Left lung (tissue), 10 donors: ENCODE measurements around the gene CLEC9A. TPM values are rescaled to one million over a fixed set of nuclear protein-coding genes. Genes with fewer than 3 reads are reported as not detected.
A peak's percentile ranks its signal among the peaks of the same experiment; 100 is the strongest.

ENCODE experiments used
- ATAC-seq: fragments of 200-7000 bp; cut with Tn5 transposase; one replicate; pipeline ENCODE4 v1.9.1; 2020; ENCODE audit warnings: moderate library complexity
- DNase-seq, 4 donors: peaks; one replicate each; pipeline ENCODE4 v3.0.0-alpha.2; 2013 to 2020
- H3K27ac ChIP-seq, 2 donors: fragments of 200-600 bp; sonication (generic) in 1 of 2; one replicate each; pipeline versions ENCODE4 v1.5.0 to v1.8.0; 2020 to 2021
- H3K27me3 ChIP-seq, 2 donors: fragments of 200-600 bp; sonication (generic) in 1 of 2; one replicate each; pipeline versions ENCODE4 v1.5.0 to v1.8.0; 2020 to 2021
- H3K36me3 ChIP-seq, 2 donors: fragments of 200-600 bp; sonication (generic) in 1 of 2; one replicate each; pipeline versions ENCODE4 v1.5.0 to v1.8.0; 2020 to 2021
- H3K4me1 ChIP-seq, 2 donors: fragments of 200-600 bp; one replicate each; pipeline ENCODE4 v1.8.0; 2021
- H3K4me3 ChIP-seq, 2 donors: fragments of 200-600 bp; sonication (generic) in 1 of 2; one replicate each; pipeline versions ENCODE4 v1.5.0 to v1.8.0; 2020 to 2021; ENCODE audit warnings: mild to moderate bottlenecking in 1 of 2
- H3K9me3 ChIP-seq, 2 donors: fragments of 200-600 bp; sonication (generic) in 1 of 2; one replicate each; pipeline versions ENCODE4 v1.5.0 to v1.8.0; 2020 to 2021
- intact Hi-C, 2 donors: fragments of 100-400 bp; cut with DNase I; formaldehyde crosslinking; loops; one replicate each; pipeline versions ENCODE4 v1.11.2 to v1.14.2; 2022
- polyA plus RNA-seq, 6 donors: library from polyadenylated mRNA; unstranded; fragments of 120-200 nt; gene quantifications; one replicate each; pipeline ENCODE4 v1.2.1, GENCODE V29; 2013; ENCODE audit not compliant: insufficient read length in 6 of 6
- total RNA-seq, 2 donors: library from RNA; stranded (reverse); fragmentation: NEBNext Ultra II Directional; extraction: Animal tissue kit (Norgen Biotek cat#: 25700); gene quantifications; one replicate each; pipeline ENCODE4 v1.2.1, GENCODE V29; 2021
- TF ChIP-seq, protein P1 (sequence below), 2 donors: fragments of 200-600 bp; sonication (generic) in 1 of 2; IDR thresholded peaks; one replicate each; pipeline versions ENCODE4 v1.5.0 to v1.8.0; 2021; ENCODE audit warnings: antibody characterized with exemption in 2 of 2
- donor health status: DM: no; HTN: yes; CAD: no.
- donor health status: DM: no; HTN: no; CAD: no.

The CLEC9A gene
- total and polyA plus RNA-seq, 8 donors, result 0.17 to 2.5 (median 2.2) TPM; not detected in 1

- intact Hi-C loops, result no loop called here
- Histone ChIP-seq H3K36me3 (no peaks in the 10 kb centered on the region), H3K27me3 (no peaks in the 10 kb centered on the region), H3K4me3 (peak overlapping the region in 1 of 2 donors; percentile 18), H3K9me3 (no peaks in the 10 kb centered on the region), H3K4me1 (peaks cover 0 to 42% of the 10 kb centered on the region in 2 donors), H3K27ac (peak overlapping the region; percentile 64 to 72)
- TF ChIP-seq, protein P1, sequence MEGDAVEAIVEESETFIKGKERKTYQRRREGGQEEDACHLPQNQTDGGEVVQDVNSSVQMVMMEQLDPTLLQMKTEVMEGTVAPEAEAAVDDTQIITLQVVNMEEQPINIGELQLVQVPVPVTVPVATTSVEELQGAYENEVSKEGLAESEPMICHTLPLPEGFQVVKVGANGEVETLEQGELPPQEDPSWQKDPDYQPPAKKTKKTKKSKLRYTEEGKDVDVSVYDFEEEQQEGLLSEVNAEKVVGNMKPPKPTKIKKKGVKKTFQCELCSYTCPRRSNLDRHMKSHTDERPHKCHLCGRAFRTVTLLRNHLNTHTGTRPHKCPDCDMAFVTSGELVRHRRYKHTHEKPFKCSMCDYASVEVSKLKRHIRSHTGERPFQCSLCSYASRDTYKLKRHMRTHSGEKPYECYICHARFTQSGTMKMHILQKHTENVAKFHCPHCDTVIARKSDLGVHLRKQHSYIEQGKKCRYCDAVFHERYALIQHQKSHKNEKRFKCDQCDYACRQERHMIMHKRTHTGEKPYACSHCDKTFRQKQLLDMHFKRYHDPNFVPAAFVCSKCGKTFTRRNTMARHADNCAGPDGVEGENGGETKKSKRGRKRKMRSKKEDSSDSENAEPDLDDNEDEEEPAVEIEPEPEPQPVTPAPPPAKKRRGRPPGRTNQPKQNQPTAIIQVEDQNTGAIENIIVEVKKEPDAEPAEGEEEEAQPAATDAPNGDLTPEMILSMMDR (IDR thresholded peaks at IDR 0.05), result no peak
- no peak for DNase-seq
- ATAC-seq, result peak; percentile 60
These were observed 64.3 kb downstream of the CLEC9A start for GRCh38 chr12:10094646-10095395.

GRCh38 chr12:10095971-10096370 lies 65.5 kb downstream of the CLEC9A start:
- ATAC-seq (no peak), DNase-seq (no peak)
- Histone ChIP-seq H3K36me3 (no peaks in the 10 kb centered on the region), H3K9me3 (no peaks in the 10 kb centered on the region), H3K27ac (peak overlapping the region; percentile 64 to 72), H3K27me3 (no peaks in the 10 kb centered on the region), H3K4me1 (peaks cover 3 to 32% of the 10 kb centered on the region in 2 donors), H3K4me3 (peak overlapping the region in 1 of 2 donors; percentile 18)
- intact Hi-C loops, result no loop called here
- TF ChIP-seq, protein P1 (IDR thresholded peaks at IDR 0.05), result no peak

DNA sequence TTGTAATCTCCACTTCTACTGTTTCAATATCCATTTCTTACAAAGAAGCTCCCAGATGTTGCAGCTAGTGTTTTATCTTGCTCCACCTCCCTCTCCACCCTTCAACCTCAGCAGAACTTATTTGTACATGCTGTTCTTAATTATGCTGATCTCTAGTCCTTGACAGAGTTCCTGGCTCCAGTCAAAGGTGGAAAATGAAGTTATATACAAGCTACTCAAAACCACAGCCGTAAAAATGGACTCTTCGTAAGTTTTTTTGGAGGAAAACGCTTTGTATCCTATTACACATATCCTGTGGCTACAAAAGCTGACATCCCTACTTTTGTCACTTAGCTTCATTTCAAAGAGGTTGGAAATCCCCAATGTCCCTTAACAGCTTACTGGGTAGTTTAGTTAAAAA lies 67.0 kb downstream of the CLEC9A start:
- Histone ChIP-seq H3K4me3 (peak overlapping the region in 1 of 2 donors; percentile 18), H3K4me1 (peaks cover 6 to 46% of the 10 kb centered on the region in 2 donors), H3K27me3 (no peaks in the 10 kb centered on the region), H3K27ac (peak overlapping the region in 1 of 2 donors; percentile 38), H3K36me3 (no peaks in the 10 kb centered on the region), H3K9me3 (no peaks in the 10 kb centered on the region)
- TF ChIP-seq, protein P1 (IDR thresholded peaks at IDR 0.05), result no peak
- ATAC-seq (no peak), DNase-seq (no peak)
- intact Hi-C loops, result no loop called here

DNA sequence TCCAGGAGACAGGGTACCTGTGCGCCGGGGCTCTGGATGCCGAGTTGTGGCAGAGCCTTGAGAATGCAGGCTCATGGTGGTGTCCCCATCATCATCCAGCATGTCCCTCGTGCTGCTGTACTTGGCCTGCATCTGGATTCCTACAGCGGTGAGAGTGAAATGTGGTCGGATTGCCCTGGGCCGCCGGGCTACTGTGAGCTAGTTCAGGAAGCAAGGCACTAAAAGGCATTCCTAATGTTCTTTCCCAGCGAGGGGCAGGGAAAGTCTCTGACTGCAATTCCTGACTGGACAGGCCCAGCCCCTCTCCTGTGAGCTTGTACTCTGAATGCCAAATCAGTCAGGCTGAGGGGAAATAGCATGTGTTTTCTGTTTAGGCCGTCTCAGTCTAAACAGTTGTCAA lies 68.3 kb downstream of the CLEC9A start, which contains the start of gene CLEC1A:
Gene CLEC1A (minus strand): TSS at position 195 of the 400 bp plus-strand sequence. CDS start 63 bp downstream, at position 132.
- Histone ChIP-seq H3K27me3 (no peaks in the 10 kb centered on the region), H3K4me1 (peaks cover 6 to 43% of the 10 kb centered on the region in 2 donors), H3K9me3 (no peaks in the 10 kb centered on the region), H3K27ac (peak within 1 kb of the TSS; percentile 37 to 38), H3K4me3 (peak within 1 kb of the TSS in 1 of 2 donors; percentile 18), H3K36me3 (no peaks in the 10 kb centered on the region)
- intact Hi-C loops, result no loop called here
- ATAC-seq, result peak; percentile 47
- TF ChIP-seq, protein P1 (IDR thresholded peaks at IDR 0.05), result no peak
- DNase-seq, result peak in 3 of 4 donors; percentile 8 to 57 (median 40)

- Histone ChIP-seq H3K9me3 (no peaks in the 10 kb centered on the region), H3K36me3 (no peaks in the 10 kb centered on the region), H3K27ac (no peak overlapping the region), H3K4me1 (peaks cover 6 to 23% of the 10 kb centered on the region in 2 donors), H3K4me3 (no peak overlapping the region), H3K27me3 (no peaks in the 10 kb centered on the region)
- DNase-seq, result peak in 2 of 4 donors; percentile 38 to 39
- ATAC-seq, result peak; percentile 42
- TF ChIP-seq, protein P1 (IDR thresholded peaks at IDR 0.05), result no peak
- intact Hi-C loops, result no loop called here
These were observed 70.6 kb downstream of the CLEC9A start for GRCh38 chr12:10101042-10101579.
